GM12875 (cell line): Measurements from ENCODE around the gene ZMIZ1.

Experiments used
- H3K4me3 ChIP-seq: one replicate; pipeline ENCODE4 v1.5.1; 2011; ENCODE audit warnings: low read depth, low read length, control low read depth
- CTCF ChIP-seq: IDR thresholded peaks from 2 replicates; pipeline ENCODE4 v1.5.1; 2011; ENCODE audit warnings: low read depth, mild to moderate bottlenecking, control low read depth, inconsistent platforms, low read length, moderate library complexity, borderline replicate concordance; ENCODE audit not compliant: insufficient read depth

The ZMIZ1 gene

GRCh38 chr10:79142522-79143309 lies 74.0 kb downstream of the ZMIZ1 start:
- no peak overlapping the region for H3K4me3 ChIP-seq
- TF ChIP-seq CTCF: no peak

- TF ChIP-seq CTCF: no peak
- H3K4me3 ChIP-seq: no peak overlapping the region
These were observed 75.1 kb downstream of the ZMIZ1 start for GRCh38 chr10:79143879-79144278.

GRCh38 chr10:79144351-79145173 lies 75.8 kb downstream of the ZMIZ1 start:
- no peak for TF ChIP-seq CTCF
- no peak overlapping the region for H3K4me3 ChIP-seq

GRCh38 chr10:79145174-79145483 lies 76.4 kb downstream of the ZMIZ1 start:
- no peak for TF ChIP-seq CTCF

GRCh38 chr10:79145517-79146470 lies 77.0 kb downstream of the ZMIZ1 start:
- no peak for TF ChIP-seq CTCF
- no peak overlapping the region for H3K4me3 ChIP-seq

More at GRCh38 chr10:79145174-79145483, 76.4 kb downstream of the ZMIZ1 start:
- H3K4me3 ChIP-seq: no peak overlapping the region

- no peak for TF ChIP-seq CTCF
- H3K4me3 ChIP-seq: no peak overlapping the region
These were observed 77.9 kb downstream of the ZMIZ1 start for GRCh38 chr10:79146611-79147130.
